HAP-1 (cell line): ENCODE measurements around the gene NELFB.

Experiments used
- DNase-seq, 2 experiments: peaks; one replicate each; pipeline ENCODE4 v3.0.0-alpha.2; 2016 to 2020; ENCODE audit warnings: low spot score in 2 of 2
- H3K27me3 ChIP-seq: fragments of 250-450 bp; sonication (Bioruptor Pico); 2 replicates; pipeline ENCODE4 v1.5.1; 2020; ENCODE audit warnings: low read depth, mild to moderate bottlenecking, moderate library complexity
- H3K36me3 ChIP-seq: fragments of 250-450 bp; sonication (Bioruptor Pico); replicated peaks from 2 replicates; pipeline ENCODE4 v1.5.1; 2020; ENCODE audit warnings: mild to moderate bottlenecking
- H3K4me1 ChIP-seq: fragments of 250-450 bp; sonication (Bioruptor Pico); 2 replicates; pipeline ENCODE4 v1.5.1; 2020; ENCODE audit warnings: mild to moderate bottlenecking
- H3K4me3 ChIP-seq: fragments of 250-450 bp; sonication (Bioruptor Pico); 2 replicates; pipeline ENCODE4 v1.5.1; 2020; ENCODE audit warnings: mild to moderate bottlenecking, moderate library complexity
- H3K9me3 ChIP-seq: fragments of 250-450 bp; sonication (Bioruptor Pico); 2 replicates; pipeline ENCODE4 v1.5.1; 2020; ENCODE audit warnings: mild to moderate bottlenecking, moderate library complexity
- in situ Hi-C: fragments of 300-500 bp; cut with MboI; formaldehyde crosslinking; loops from 3 replicates; pipeline ENCODE4 v1.14.3; 2020; ENCODE audit warnings: low sequenced_read_pairs, inconsistent platforms, mixed read lengths

The NELFB gene

DNA sequence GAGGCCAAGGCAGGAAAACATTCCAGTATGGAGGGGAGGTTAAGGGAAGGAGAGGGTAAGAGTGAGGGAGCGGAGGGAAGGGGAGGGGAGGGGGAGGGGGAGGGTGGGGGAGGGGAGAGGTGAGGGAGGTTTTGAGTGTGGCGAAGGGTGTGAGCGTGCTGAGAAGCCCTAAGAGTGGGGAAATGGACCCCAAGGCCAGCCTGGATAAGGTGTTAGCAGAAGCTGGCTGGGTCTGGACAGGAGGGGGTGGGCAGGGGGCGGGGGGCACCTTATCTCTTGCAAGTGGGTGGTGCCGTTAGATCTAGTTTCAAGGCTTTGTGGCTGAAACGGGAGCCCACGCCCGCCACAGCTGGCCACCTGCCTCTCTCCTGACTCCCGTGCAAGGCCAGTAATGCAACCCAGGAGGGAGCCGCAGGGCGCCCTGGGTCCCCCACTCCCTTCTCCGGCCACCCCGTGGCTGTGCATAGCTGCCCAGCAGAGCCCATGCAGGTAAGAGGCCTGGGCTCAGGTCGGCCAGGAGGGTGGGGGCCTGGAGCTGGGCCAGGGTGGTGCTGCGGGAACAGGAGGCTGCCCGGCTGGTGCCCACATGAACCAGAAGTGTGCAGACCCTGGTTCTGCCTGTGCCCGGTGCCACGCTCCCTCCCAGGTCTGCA lies 27.1 kb upstream of the NELFB start:
- H3K27me3 ChIP-seq: no peaks in the 10 kb centered on the region
- H3K36me3 ChIP-seq: no peaks in the 10 kb centered on the region
- peaks cover 6% of the 10 kb centered on the region for H3K4me1 ChIP-seq
- no peaks in the 10 kb centered on the region for H3K9me3 ChIP-seq
- no peak for DNase-seq
- H3K4me3 ChIP-seq: no peak overlapping the region
- in situ Hi-C loops: loop anchor here (5.0 to 25.0 kb wide), 2 partner anchors 106 to 441 kb away; partner anchors contain the start of genes CCDC183 and TMEM141

DNA sequence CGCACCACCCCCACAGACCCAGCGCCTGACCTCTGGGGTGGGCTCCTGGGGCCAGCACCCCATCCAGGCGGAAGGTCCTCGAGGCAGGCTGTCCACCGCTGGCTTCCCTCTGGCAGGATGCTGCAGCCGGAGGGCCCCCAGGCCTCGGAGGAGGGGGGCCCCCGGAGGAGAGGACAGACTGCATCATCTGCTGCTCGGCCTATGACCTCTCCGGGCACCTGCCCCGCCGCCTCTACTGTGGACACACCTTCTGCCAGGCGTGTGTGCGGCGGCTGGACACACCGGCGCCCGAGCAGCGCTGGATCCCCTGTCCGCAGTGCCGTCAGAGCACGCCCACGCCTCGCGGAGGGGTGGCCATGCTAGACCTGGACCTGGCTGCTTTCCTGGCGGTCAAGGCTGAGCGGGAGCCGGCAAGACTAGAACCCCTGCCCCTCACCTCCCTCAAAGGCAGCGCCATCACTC lies 26.6 kb upstream of the NELFB start:
- Histone ChIP-seq H3K4me3 (no peak overlapping the region), H3K4me1 (peaks cover 5% of the 10 kb centered on the region; the same call in 1 of the 2 replicates), H3K27me3 (no peaks in the 10 kb centered on the region), H3K9me3 (no peaks in the 10 kb centered on the region), H3K36me3 (no peaks in the 10 kb centered on the region)
- in situ Hi-C loops: loop anchor here (5.0 to 25.0 kb wide), 2 partner anchors 106 to 441 kb away; partner anchors contain the start of genes CCDC183 and TMEM141
- DNase-seq: no peak

DNA sequence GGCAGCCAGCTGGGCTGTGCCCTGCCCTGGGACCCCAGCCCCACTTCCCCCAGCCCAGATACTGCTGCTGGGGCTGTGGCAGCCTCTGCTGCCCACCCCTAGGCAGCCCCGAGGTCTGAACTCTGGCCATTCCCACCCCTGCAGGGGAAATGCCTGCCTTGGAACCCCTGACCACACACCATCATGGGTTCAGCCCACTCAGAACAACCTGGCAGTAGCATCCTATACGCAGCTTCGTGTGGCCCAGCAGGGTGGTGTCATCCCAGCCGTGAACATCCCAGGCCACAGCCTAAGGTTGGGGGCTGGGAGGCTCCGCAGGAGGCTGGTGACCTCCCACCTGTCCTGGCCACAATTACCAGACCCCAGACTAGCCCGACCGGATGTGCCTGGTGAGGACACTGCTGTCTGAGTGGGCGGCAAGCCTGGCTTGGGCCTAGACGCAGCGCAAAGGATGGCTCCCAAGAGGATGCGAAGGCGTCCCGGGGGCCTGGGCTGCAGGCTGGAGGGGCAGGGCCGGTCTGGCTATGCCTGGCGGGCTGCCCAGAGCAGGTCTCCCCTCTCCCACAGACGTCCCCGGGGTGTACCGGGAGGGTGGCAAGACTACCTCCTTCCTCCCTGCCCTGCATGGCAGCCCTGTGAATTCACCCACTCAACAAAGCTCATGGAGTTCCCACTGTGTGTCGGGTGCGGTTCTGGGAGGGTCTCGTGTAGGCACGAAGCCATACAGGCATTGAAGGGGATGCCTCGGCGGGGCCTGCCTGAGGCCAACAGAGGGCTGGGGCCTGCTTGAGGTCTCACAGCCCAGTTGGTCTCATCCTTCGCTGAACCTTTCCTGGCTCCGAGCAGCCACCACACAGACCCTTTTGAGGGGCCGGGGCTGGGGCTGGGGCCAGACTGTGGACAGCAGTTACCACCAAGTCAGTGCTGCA lies 25.9 kb upstream of the NELFB start:
- no peaks in the 10 kb centered on the region; the same call in 1 of the 2 replicates for H3K4me1 ChIP-seq
- no peaks in the 10 kb centered on the region for H3K27me3 ChIP-seq
- no peaks in the 10 kb centered on the region for H3K9me3 ChIP-seq
- no peak for DNase-seq
- H3K36me3 ChIP-seq: no peaks in the 10 kb centered on the region
- H3K4me3 ChIP-seq: no peak overlapping the region
- in situ Hi-C loops: loop anchor here (5.0 to 25.0 kb wide), 2 partner anchors 107 to 442 kb away; partner anchors contain the start of genes CCDC183 and TMEM141

DNA sequence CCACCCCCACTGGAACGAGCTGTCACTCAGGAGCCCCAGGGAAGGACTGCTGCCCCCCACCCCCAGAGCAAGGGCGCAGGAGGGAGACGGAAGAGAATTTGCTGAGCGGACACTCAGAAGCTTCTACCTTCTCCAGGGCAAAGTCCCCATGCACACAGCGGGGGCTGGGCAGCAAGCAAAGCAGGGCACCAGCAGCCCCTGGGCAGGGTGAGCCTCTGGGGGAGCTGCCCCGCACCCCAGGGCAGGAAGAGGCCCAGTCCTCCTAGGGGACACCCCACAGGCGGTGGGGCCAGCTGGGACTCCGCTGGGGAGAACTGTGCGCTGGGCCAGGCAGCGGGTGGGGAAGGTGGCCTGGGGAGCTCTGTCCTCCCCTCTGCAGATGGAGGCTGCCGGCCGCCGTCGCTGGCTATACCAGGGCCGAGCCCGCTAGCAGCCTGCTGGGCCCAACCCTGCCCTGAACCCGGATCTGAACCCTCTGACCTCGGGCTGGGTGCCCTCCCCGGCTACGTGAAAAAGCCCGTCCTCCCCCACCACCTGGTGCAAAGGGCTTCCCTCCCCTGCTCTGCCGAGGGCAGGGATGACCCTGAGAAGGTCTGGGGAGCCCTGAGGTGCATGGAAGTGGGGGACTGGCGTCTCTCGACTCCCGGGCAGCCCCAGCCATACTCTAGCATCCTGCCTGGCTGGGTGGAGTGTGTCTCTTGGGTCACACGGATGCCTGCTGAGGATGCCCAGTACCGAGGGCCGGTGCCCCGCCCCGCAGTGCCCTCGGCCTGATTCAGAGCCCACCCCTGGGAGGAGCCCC lies 25.0 kb upstream of the NELFB start:
- H3K4me3 ChIP-seq: no peak overlapping the region
- no peaks in the 10 kb centered on the region for H3K27me3 ChIP-seq
- DNase-seq: no peak
- H3K9me3 ChIP-seq: no peaks in the 10 kb centered on the region
- in situ Hi-C loops: loop anchor here (5.0 to 25.0 kb wide), 2 partner anchors 108 to 443 kb away; partner anchors contain the start of genes CCDC183 and TMEM141
- H3K36me3 ChIP-seq: no peaks in the 10 kb centered on the region
- no peaks in the 10 kb centered on the region for H3K4me1 ChIP-seq

DNA sequence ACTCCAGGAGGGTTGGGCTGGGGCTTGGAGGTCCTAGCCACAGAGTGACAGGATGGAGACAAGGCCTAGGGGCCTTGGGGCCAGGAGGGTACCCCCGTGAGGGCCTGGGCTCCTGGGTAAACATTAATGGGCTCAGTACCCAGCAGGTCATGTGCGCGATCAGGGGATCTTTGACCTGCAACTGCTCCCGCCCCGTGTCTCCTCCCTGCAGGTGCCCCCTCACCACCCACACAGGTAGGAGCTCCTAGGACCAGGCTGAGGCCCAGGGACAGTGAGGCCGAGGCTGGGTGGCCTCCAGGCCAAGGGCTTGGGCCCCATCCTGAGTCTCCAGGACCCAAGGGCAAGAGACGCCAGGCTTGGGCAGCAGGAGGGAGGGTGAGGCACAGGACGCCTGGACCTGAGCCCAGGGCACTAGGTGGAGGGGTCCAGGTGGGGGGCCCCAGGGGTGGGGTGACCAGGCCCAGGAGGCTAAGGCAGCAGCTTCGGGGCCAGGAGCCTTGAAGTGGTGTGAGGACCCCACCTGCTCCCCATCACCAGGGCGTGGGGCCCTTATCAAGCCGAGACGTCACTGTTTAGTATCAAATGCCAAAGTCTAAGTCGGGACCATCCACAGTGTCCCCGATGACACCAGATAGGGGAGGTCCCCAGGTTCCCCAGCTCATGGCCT lies 24.3 kb upstream of the NELFB start, which contains the start of gene SLC34A3:
SLC34A3 (plus strand) TSS at position 197 of the 667 bp plus-strand sequence. CDS start 802 bp downstream, outside the sequence.
- Histone ChIP-seq H3K4me1 (no peaks in the 10 kb centered on the region), H3K4me3 (no peak within 1 kb of the TSS), H3K27me3 (no peaks in the 10 kb centered on the region), H3K9me3 (no peaks in the 10 kb centered on the region), H3K36me3 (no peaks in the 10 kb centered on the region)
- in situ Hi-C loops: loop anchor here (25.0 kb wide), 1 partner anchor 444 kb away; the partner anchor contains the start of genes CCDC183 and TMEM141
- no peak for DNase-seq

DNA sequence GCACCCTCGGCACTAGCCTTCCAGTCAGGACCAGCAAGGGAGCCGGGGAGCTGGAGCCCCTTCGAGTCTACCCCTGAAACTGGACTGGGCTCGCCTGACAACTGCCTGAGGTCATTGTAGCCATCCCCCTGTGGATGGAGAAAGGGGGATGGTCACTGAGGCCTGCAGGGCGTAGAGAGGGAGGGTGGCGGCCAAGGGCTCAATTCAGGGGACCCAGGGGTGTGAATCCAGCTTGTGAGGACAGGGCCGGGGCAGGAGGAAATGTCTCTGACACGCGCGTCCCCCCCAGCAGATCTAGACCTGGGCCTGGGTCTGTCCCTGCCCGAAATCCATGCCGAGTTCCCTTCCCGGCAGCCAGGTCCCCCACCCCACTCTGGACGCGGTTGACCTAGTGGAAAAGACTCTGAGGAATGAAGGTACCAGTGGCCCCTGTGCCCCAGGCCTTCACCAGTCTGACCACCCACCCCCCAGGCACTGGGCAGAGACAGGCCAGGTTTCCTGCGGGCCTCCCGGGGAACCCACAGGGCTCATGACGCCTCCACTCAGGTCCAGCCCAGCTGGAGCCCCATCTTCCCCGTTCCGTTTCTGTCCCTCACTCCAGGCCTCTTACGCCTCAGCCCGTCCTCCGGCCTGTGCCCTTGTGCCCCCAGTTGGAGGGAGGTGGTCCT lies 23.6 kb upstream of the NELFB start:
- Histone ChIP-seq H3K27me3 (no peaks in the 10 kb centered on the region), H3K36me3 (no peaks in the 10 kb centered on the region), H3K4me3 (no peak overlapping the region), H3K9me3 (no peaks in the 10 kb centered on the region), H3K4me1 (no peaks in the 10 kb centered on the region; the same call in 1 of the 2 replicates)
- in situ Hi-C loops: loop anchor here (25.0 kb wide), 1 partner anchor 444 kb away; the partner anchor contains the start of genes CCDC183 and TMEM141
- DNase-seq: no peak

DNA sequence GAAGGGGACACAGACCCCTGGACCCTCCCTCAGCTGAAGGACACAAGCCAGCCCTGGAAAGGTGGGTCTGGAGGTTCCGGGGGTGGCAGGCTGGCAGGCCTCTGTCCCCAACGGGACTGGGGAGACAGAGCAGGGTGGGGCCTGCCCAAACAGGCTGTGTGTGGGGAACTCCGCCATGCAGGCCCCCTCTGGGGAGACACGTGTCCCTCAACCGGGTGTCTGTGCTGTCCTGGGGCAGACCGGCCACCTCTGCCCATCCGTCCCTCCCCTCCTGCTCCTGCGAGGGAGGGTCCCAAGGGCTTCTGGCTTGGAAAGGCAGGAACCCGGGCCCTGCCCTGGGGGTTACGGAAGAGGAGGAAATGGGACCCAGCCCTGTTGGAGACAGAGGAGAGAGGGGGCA lies 23.0 kb upstream of the NELFB start:
- no peak overlapping the region for H3K4me3 ChIP-seq
- no peak for DNase-seq
- H3K9me3 ChIP-seq: no peaks in the 10 kb centered on the region
- H3K27me3 ChIP-seq: no peaks in the 10 kb centered on the region
- H3K4me1 ChIP-seq: peaks cover 5% of the 10 kb centered on the region
- H3K36me3 ChIP-seq: no peaks in the 10 kb centered on the region
- in situ Hi-C loops: loop anchor here (25.0 kb wide), 1 partner anchor 445 kb away; the partner anchor contains the start of genes CCDC183 and TMEM141

DNA sequence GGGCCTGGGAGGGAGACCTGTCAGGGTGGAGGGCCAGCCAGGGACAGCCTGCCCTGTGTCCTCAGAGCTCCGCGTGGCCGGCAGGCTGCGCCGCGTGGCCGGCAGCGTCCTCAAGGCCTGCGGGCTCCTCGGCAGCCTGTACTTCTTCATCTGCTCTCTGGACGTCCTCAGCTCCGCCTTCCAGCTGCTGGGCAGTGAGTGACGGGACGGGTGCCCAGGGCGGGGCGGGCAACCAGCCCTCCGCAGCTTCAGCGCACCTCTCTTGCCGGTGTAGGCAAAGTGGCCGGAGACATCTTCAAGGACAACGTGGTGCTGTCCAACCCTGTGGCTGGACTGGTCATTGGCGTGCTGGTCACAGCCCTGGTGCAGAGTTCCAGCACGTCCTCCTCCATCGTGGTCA lies 22.6 kb upstream of the NELFB start:
- DNase-seq: no peak
- no peaks in the 10 kb centered on the region for H3K9me3 ChIP-seq
- no peaks in the 10 kb centered on the region for H3K27me3 ChIP-seq
- peaks cover 5% of the 10 kb centered on the region for H3K4me1 ChIP-seq
- H3K4me3 ChIP-seq: no peak overlapping the region
- no peaks in the 10 kb centered on the region for H3K36me3 ChIP-seq
- in situ Hi-C loops: loop anchor here (25.0 kb wide), 1 partner anchor 445 kb away; the partner anchor contains the start of genes CCDC183 and TMEM141

DNA sequence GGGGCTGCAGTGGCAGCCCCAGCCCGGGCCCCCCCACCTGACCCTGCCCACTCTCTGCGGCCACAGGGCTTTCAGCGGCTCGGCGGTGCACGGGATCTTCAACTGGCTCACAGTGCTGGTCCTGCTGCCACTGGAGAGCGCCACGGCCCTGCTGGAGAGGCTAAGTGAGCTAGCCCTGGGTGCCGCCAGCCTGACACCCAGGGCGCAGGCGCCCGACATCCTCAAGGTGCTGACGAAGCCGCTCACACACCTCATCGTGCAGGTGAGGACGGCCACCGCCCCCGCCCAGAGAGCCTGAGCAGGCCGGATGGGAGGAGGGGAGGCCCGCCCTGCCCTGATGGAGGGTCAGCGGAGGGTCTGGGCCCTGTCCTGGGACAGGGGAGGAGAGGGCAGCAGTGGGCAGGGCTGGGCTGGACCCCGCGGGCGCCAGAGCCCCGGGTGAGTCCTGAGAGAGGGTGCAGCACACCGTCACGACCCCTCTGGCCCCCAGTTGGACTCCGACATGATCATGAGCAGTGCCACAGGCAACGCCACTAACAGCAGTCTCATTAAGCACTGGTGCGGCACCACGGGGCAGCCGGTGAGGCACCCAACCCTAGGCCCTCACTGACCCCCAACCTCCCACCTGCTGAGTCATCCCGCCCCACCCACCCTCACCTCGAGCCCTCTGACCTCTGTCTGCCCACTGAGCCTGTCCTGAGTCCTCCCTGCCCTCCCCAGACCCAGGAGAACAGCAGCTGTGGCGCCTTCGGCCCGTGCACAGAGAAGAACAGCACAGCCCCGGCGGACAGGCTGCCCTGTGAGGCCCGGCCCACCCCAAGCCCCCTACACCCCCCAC lies 21.8 kb upstream of the NELFB start:
- peaks cover 5% of the 10 kb centered on the region for H3K4me1 ChIP-seq
- no peak overlapping the region for H3K4me3 ChIP-seq
- H3K27me3 ChIP-seq: no peaks in the 10 kb centered on the region
- no peaks in the 10 kb centered on the region for H3K36me3 ChIP-seq
- in situ Hi-C loops: loop anchor here (25.0 kb wide), 1 partner anchor 446 kb away; the partner anchor contains the start of genes CCDC183 and TMEM141
- DNase-seq: no peak
- H3K9me3 ChIP-seq: no peaks in the 10 kb centered on the region

DNA sequence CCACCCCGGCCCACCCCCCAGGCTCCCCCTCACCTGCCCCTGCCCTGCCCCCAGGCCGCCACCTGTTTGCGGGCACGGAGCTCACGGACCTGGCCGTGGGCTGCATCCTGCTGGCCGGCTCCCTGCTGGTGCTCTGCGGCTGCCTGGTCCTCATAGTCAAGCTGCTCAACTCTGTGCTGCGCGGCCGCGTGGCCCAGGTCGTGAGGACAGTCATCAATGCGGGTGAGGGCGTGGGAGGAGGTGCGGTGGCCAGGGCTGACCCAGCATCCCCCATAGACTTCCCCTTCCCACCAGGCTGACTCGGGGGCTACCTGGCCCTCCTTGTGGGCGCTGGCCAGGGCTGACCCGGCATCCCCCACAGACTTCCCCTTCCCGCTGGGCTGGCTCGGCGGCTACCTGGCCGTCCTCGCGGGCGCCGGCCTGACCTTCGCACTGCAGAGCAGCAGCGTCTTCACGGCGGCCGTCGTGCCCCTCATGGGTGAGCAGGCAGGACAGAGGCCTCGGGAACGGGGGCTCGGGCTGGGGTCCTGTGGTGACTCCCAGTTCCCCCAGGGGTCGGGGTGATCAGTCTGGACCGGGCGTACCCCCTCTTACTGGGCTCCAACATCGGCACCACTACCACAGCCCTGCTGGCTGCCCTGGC lies 21.0 kb upstream of the NELFB start:
- Histone ChIP-seq H3K4me1 (peaks cover 11% of the 10 kb centered on the region), H3K36me3 (peaks cover 4% of the 10 kb centered on the region; the same call in 1 of the 2 replicates), H3K27me3 (no peaks in the 10 kb centered on the region), H3K9me3 (no peaks in the 10 kb centered on the region), H3K4me3 (no peak overlapping the region)
- in situ Hi-C loops: loop anchor here (25.0 kb wide), 1 partner anchor 447 kb away; the partner anchor contains the start of genes CCDC183 and TMEM141
- DNase-seq: no peak
